K562 (cell line): ENCODE measurements around the gene ZNF646. TPM values are rescaled to one million over a fixed set of nuclear protein-coding genes. Genes with fewer than 3 reads are reported as not detected.

ENCODE experiments used
- ATF1 ChIP-seq, 2 experiments: fragments of 450-650 bp in 1 of 2; IDR thresholded peaks; 2 replicates each; pipeline ENCODE4 v1.6.1; 2016; ENCODE audit warnings: missing compliant biosample characterization in 1 of 2, missing genetic modification characterization in 1 of 2
- BACH1 ChIP-seq: fragments of 200-800 bp; sonication (Bioruptor generic); IDR thresholded peaks from 2 replicates; pipeline ENCODE4 v1.6.1; 2016; ENCODE audit warnings: missing genetic modification characterization, missing compliant biosample characterization
- DIDO1 ChIP-seq: fragments of 450-650 bp; IDR thresholded peaks from 2 replicates; pipeline ENCODE4 v1.6.1; 2016; ENCODE audit warnings: low read depth, missing biosample characterization, missing genetic modification characterization
- GATAD2B ChIP-seq: fragments of 450-650 bp; IDR thresholded peaks from 2 replicates; pipeline ENCODE4 v1.6.1; 2017; ENCODE audit warnings: mild to moderate bottlenecking, borderline replicate concordance
- HIVEP1 ChIP-seq: fragments of 250-450 bp; sonication (Bioruptor Pico); IDR thresholded peaks from 2 replicates; pipeline ENCODE4 v1.4.0; 2020; ENCODE audit warnings: mild to moderate bottlenecking
- ILF3 ChIP-seq: fragments of 450-650 bp; IDR thresholded peaks from 2 replicates; pipeline ENCODE4 v1.6.1; 2018; ENCODE audit warnings: antibody characterized with exemption, mild to moderate bottlenecking, moderate library complexity, borderline replicate concordance
- JUND ChIP-seq, 2 experiments: IDR thresholded peaks; 2 replicates in 1 of 2; 3 replicates in 1 of 2; pipeline ENCODE4 v1.6.1; 2011; ENCODE audit warnings: borderline replicate concordance in 2 of 2, low read depth in 2 of 2, low read length in 2 of 2, improper control_type of control experiment in 1 of 2, missing biosample characterization in 1 of 2, missing genetic modification characterization in 1 of 2, missing genetic modification reagents in 1 of 2
- KAT2B ChIP-seq: IDR thresholded peaks from one replicate; pipeline ENCODE4 v1.6.1; 2012; ENCODE audit warnings: low read depth, mild to moderate bottlenecking, control low read depth, inconsistent platforms, low read length, moderate library complexity
- KAT7 ChIP-seq: sonication (generic); formaldehyde crosslinking; IDR thresholded peaks from 2 replicates; pipeline ENCODE4 v1.8.0; 2022; ENCODE audit warnings: missing genetic modification reagents, mild to moderate bottlenecking, borderline replicate concordance
- MYBL2 ChIP-seq, 2 experiments: fragments of 450-650 bp in 1 of 2; sonication (generic) in 1 of 2; formaldehyde crosslinking in 1 of 2; IDR thresholded peaks; 2 replicates each; pipeline versions ENCODE4 v1.6.1 to v1.8.1; 2017 to 2022; ENCODE audit warnings: borderline replicate concordance in 1 of 2, inconsistent platforms in 1 of 2, low read depth in 1 of 2, mild to moderate bottlenecking in 1 of 2, missing genetic modification reagents in 1 of 2, moderate library complexity in 1 of 2
- NELFE ChIP-seq: IDR thresholded peaks from 2 replicates; pipeline ENCODE4 v1.6.1; 2011; ENCODE audit warnings: mild to moderate bottlenecking; ENCODE audit not compliant: insufficient read depth, insufficient read length
- NFXL1 ChIP-seq: fragments of 450-650 bp; formaldehyde crosslinking; IDR thresholded peaks from 2 replicates; pipeline ENCODE4 v1.4.0; 2021; ENCODE audit warnings: mild to moderate bottlenecking
- TBL1XR1 ChIP-seq, 2 experiments: IDR thresholded peaks; 2 replicates each; pipeline ENCODE4 v1.6.1; 2012; ENCODE audit warnings: improper control_type of control experiment in 2 of 2, low read length in 2 of 2, mild to moderate bottlenecking in 1 of 2
- TCF7 ChIP-seq: sonication (generic); IDR thresholded peaks from 2 replicates; pipeline ENCODE4 v1.6.1; 2016; ENCODE audit warnings: antibody characterized with exemption, borderline replicate concordance
- ZNF232 ChIP-seq: sonication (generic); formaldehyde crosslinking; IDR thresholded peaks from 2 replicates; pipeline ENCODE4 v1.8.0; 2022; ENCODE audit warnings: mild to moderate bottlenecking, missing genetic modification reagents
- ZNF766 ChIP-seq: fragments of 200-800 bp; sonication (Bioruptor generic); conservative IDR thresholded peaks from 2 replicates; pipeline ENCODE4 v1.6.1; 2016; ENCODE audit warnings: missing genetic modification characterization, missing compliant biosample characterization
- polyA plus RNA-seq, 8 experiments: library from polyadenylated mRNA; depleted of rRNA in 4 of 8; stranded (reverse) in 5 of 8; unstranded in 3 of 8; fragments of >200 nt; fragmentation: Nextera tagmentation in 2 of 8; fragmentation: Illumina TruSeq in 1 of 8; extraction: Ambion mirVana in 2 of 8; extraction: Trizol in 1 of 8; gene quantifications; 2 replicates each; pipeline versions ENCODE4 v1.2.1 to v1.2.3, GENCODE V29; 2011 to 2014; ENCODE audit warnings: inconsistent platforms in 1 of 8, missing spikeins in 1 of 8
- total RNA-seq, 7 experiments: library from RNA; depleted of rRNA in 6 of 7; stranded (reverse); fragments of >200 nt in 6 of 7; fragmentation: Illumina TruSeq in 2 of 7; extraction: Trizol in 2 of 7; gene quantifications; 2 replicates each; pipeline versions ENCODE4 v1.2.1 to v1.2.3, GENCODE V29; 2011 to 2021; ENCODE audit warnings: low replicate concordance in 1 of 7
- TF ChIP-seq, protein P1 (sequence below): fragments of 250-450 bp; sonication (Bioruptor Pico); IDR thresholded peaks from 2 replicates; pipeline ENCODE4 v1.8.0; 2022; ENCODE audit warnings: inconsistent platforms, mild to moderate bottlenecking, moderate library complexity, borderline replicate concordance
- TF ChIP-seq, protein P2 (sequence below): fragments of 250-450 bp; sonication (Bioruptor Pico); IDR thresholded peaks from 2 replicates; pipeline ENCODE4 v1.8.0; 2022; ENCODE audit warnings: inconsistent platforms
- TF ChIP-seq, protein P3 (sequence below): fragments of 450-650 bp; IDR thresholded peaks from 2 replicates; pipeline ENCODE4 v1.6.1; 2018; ENCODE audit not compliant: partially characterized antibody
- TF ChIP-seq, protein P4 (sequence below): fragments of 450-650 bp; IDR thresholded peaks from 2 replicates; pipeline ENCODE4 v1.6.1; 2014; ENCODE audit warnings: low read depth, mild to moderate bottlenecking, moderate library complexity, borderline replicate concordance

Gene ZNF646
- total and polyA plus RNA-seq, 9 of the 15 experiments (the other 6 are each of a cell fraction or from before 2014, with no cell fraction given): 0.08 to 20.6 (median 8.0) TPM

DNA sequence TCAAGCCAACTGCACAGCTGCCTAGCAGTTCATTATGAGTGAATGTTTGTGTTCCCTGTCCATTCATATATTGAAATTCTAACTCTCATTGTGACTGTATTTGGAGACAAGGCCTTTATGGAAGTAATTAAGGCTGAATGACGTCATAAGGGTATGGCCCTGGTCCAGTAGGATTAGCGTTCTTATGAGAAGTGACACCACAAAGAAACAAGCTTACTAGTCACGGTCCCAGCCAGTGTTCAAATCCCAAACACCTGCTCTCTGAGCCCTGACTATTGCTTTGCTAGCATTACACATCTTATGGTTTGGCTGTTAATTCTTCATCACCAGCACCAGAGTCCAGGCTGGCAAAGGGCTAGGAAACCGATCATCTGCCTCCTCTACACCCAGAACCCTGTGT, 2.4 kb upstream of the ZNF646 start (continued):
- TF ChIP-seq ZNF232 (no peak), BACH1 (tag) (no peak), JUND (IDR thresholded peaks at IDR 0.05; ENCODE audit: borderline replicate concordance, low read depth, low read length) (peak; percentile 42; the same call in 1 of the 2 replicates), JUND (tag; IDR thresholded peaks at IDR 0.05; ENCODE audit: borderline replicate concordance, low read depth, low read length) (peak; percentile 14; the same call in 1 of the 3 replicates), ATF1 (CRISPR knock-in tag; IDR thresholded peaks at IDR 0.05) (no peak), ATF1 (tag; IDR thresholded peaks at IDR 0.05) (peak; percentile 4; the same call in 1 of the 2 replicates), ILF3 (no peak), KAT2B (no peak), KAT7 (CRISPR knock-in tag) (0 out of 2 replicates have a peak, but pooled peaks have one; percentile 42), GATAD2B (no peak), DIDO1 (tag) (no peak), NELFE (no peak), TBL1XR1 (IDR thresholded peaks at IDR 0.05; ENCODE audit: low read length in 2 of 2) (no peak), TCF7 (no peak), HIVEP1 (no peak), ZNF766 (CRISPR knock-in tag) (no peak), MYBL2 (IDR thresholded peaks at IDR 0.05; ENCODE audit: low read depth) (no peak), MYBL2 (CRISPR knock-in tag; IDR thresholded peaks at IDR 0.05; ENCODE audit: borderline replicate concordance) (no peak), NFXL1 (CRISPR knock-in tag) (no peak)
- TF ChIP-seq, protein P1, sequence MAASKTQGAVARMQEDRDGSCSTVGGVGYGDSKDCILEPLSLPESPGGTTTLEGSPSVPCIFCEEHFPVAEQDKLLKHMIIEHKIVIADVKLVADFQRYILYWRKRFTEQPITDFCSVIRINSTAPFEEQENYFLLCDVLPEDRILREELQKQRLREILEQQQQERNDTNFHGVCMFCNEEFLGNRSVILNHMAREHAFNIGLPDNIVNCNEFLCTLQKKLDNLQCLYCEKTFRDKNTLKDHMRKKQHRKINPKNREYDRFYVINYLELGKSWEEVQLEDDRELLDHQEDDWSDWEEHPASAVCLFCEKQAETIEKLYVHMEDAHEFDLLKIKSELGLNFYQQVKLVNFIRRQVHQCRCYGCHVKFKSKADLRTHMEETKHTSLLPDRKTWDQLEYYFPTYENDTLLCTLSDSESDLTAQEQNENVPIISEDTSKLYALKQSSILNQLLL: no peak
- TF ChIP-seq, protein P2, sequence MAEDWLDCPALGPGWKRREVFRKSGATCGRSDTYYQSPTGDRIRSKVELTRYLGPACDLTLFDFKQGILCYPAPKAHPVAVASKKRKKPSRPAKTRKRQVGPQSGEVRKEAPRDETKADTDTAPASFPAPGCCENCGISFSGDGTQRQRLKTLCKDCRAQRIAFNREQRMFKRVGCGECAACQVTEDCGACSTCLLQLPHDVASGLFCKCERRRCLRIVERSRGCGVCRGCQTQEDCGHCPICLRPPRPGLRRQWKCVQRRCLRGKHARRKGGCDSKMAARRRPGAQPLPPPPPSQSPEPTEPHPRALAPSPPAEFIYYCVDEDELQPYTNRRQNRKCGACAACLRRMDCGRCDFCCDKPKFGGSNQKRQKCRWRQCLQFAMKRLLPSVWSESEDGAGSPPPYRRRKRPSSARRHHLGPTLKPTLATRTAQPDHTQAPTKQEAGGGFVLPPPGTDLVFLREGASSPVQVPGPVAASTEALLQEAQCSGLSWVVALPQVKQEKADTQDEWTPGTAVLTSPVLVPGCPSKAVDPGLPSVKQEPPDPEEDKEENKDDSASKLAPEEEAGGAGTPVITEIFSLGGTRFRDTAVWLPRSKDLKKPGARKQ: no peak
- TF ChIP-seq, protein P3, sequence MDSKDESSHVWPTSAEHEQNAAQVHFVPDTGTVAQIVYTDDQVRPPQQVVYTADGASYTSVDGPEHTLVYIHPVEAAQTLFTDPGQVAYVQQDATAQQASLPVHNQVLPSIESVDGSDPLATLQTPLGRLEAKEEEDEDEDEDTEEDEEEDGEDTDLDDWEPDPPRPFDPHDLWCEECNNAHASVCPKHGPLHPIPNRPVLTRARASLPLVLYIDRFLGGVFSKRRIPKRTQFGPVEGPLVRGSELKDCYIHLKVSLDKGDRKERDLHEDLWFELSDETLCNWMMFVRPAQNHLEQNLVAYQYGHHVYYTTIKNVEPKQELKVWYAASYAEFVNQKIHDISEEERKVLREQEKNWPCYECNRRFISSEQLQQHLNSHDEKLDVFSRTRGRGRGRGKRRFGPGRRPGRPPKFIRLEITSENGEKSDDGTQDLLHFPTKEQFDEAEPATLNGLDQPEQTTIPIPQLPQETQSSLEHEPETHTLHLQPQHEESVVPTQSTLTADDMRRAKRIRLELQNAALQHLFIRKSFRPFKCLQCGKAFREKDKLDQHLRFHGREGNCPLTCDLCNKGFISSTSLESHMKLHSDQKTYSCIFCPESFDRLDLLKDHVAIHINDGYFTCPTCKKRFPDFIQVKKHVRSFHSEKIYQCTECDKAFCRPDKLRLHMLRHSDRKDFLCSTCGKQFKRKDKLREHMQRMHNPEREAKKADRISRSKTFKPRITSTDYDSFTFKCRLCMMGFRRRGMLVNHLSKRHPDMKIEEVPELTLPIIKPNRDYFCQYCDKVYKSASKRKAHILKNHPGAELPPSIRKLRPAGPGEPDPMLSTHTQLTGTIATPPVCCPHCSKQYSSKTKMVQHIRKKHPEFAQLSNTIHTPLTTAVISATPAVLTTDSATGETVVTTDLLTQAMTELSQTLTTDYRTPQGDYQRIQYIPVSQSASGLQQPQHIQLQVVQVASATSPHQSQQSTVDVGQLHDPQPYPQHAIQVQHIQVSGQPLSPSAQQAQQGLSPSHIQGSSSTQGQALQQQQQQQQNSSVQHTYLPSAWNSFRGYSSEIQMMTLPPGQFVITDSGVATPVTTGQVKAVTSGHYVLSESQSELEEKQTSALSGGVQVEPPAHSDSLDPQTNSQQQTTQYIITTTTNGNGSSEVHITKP: no peak
- TF ChIP-seq, protein P4, sequence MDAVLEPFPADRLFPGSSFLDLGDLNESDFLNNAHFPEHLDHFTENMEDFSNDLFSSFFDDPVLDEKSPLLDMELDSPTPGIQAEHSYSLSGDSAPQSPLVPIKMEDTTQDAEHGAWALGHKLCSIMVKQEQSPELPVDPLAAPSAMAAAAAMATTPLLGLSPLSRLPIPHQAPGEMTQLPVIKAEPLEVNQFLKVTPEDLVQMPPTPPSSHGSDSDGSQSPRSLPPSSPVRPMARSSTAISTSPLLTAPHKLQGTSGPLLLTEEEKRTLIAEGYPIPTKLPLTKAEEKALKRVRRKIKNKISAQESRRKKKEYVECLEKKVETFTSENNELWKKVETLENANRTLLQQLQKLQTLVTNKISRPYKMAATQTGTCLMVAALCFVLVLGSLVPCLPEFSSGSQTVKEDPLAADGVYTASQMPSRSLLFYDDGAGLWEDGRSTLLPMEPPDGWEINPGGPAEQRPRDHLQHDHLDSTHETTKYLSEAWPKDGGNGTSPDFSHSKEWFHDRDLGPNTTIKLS: no peak
